ENCODE data around the gene ZCCHC7.
"Not testable (repeated sequence)": the region's sequence is repeated elsewhere in the genome, so short reads cannot be mapped to it uniquely, and the experiment has no call there.

The ZCCHC7 gene

DNA sequence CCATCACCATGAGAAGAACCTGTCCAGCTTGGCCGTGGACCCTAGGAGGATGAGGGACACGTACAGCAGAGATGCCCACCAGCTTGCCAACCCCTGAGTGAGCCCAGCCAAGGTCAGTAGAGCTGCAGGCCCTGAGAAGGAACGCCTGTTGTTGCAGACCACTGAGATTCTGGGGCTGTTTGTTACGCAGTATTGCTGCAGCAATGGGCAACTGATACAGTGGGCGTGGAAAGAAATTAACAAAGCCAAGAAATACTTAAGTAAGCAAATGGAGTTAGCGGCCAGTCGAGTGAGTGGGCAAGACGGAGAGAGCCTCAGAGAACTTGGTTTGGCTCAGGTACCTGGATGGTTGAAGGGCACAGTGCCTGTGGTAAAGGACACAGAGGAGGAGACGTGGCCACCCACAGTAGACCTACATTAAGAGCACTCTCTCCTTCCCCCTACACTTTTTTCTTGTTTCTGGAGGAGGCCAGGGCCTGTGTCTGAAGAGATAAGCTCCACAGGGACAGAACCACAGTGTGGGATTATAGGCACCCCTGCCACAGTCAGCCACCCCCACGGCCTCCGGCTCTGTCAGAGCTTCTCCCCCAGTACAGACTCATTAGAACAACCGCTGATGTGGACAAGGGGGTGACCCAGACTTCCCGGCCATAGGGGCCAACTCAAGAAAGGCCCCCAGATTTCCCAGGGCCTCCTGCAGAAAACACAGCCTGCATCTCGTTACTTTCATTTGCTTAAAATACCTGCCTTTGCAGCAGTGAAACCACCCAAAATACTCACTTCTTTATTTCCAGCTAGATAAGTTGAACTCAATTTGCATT lies 262.0 kb downstream of the ZCCHC7 start:
- DNase-seq: no peak

GRCh38 chr9:37382982-37383357 lies 262.6 kb downstream of the ZCCHC7 start:
- DNase-seq: no peak

DNA sequence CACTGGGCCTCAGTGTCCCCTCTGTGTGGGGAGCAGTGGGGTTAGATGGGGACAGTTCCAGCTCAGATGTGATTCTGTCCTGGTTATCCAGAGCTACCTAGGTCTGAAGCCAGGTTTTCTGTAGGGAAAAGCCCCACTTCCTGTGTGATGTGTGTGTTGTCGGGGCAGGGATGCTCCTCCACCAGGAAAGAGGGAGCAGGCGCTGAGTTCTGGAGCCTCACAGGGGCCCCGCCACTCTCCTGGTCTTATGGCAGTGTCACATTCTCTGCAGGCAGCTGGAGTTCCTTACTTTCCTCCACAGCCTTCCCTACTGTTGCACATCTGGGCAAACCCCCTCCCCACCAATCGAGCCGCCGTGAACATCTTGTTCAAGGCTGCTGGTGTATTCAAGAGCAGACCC lies 263.0 kb downstream of the ZCCHC7 start:
- no peak for DNase-seq

DNA sequence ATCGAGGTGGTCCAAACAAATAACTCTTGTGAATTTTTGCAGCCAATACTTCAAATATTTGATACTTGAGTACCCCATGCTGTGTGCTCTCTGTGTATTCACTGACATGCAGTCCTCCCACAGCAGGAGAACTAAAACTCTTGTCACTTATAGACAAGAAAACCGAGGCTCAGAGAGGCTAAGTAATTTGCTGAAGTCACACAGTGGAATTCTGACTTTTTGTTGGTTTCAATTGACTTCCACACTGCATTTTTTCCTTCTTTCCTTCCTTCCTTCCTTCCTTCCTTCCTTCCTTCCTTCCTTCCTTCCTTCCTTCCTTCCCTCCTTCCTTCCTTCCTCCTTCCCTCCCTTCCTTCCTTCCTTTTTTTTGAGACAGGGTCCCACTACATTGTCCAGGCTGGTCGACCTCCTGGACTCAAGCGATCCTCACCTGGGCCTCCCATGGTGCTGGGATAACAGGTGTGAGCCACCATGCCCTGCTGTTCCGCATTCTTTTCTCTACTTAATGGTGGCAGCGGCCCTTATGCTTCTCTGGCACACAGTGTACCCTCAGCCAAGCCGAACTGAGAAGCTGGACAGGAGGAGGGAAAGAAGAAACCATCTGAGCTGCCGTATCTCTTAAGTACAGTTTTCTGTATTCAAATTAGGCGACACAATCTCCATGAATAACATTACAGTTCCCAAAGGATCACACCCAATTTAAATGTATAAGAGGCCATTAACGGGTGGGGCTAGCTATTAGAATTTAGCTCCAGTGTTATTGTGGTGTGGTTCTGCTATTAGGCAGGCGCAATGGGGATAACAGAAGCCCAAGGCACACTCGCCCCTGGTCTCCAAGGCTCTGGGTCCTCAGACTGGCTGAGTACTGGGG lies 263.7 kb downstream of the ZCCHC7 start:
- DNase-seq: no peak

DNA sequence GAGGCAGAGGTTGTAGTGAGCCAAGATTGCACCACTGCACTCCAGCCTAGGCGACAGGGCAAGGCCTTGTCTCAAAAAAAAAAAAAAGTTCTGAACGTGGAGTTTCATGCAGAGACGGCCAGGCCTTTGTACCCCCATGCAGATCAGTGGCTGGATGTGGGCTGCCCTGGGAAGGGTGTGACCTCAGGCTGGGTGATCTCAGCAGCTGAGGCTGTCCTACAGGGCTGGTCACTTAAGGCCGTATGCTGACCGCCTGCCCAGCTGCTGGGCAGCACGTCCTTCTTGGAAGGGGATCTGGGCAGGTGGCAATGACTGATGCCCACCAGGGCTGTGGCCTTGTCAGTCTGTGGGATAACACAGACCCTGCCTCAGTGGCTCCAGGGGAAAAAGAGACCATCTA lies 264.9 kb downstream of the ZCCHC7 start:
- no peak for DNase-seq

GRCh38 chr9:37386988-37387387 lies 266.6 kb downstream of the ZCCHC7 start:
- DNase-seq: no peak

GRCh38 chr9:37390759-37391158 lies 270.4 kb downstream of the ZCCHC7 start:
- no peak for DNase-seq

DNA sequence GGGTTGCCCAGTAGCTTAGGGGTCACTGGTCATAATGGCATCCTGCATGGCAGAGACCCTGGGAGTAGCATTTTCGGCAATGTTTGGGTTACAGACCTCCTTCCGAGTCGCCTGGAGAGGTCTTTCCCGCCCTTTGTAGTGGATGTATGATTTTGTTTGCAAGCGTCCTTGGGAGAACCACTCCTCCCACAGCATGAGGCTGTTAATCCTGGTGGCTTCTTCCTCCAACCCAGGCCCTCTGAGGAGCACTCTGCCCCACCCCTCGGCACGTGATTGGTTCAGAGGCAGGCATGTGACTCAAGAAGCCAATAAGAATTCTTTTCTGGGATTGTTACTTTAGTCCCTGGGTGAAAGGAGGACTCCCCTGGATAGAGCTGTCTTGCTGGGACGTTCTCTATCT lies 271.9 kb downstream of the ZCCHC7 start:
- DNase-seq: no peak

GRCh38 chr9:37395229-37395628 lies 274.9 kb downstream of the ZCCHC7 start:
- DNase-seq: no peak

DNA sequence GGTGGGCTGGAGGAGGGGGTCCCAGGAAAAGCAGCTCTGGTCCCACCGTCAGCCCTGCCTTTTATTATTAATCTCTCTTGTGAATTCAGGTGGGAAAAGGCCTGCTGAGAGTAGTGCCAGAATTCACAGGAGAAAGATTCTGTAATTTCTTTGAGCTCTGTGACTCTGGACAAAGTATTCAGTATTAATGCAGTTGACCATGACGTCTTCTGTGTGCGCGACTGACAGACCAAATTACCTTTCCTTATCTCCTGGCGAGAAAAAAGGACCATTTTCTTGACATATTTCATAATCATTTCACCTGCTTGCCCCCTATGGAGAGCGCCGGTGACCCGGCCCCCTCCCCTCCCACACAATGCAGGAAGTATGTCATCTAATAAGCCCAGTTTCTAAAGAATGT lies 275.3 kb downstream of the ZCCHC7 start:
- DNase-seq: no peak

DNA sequence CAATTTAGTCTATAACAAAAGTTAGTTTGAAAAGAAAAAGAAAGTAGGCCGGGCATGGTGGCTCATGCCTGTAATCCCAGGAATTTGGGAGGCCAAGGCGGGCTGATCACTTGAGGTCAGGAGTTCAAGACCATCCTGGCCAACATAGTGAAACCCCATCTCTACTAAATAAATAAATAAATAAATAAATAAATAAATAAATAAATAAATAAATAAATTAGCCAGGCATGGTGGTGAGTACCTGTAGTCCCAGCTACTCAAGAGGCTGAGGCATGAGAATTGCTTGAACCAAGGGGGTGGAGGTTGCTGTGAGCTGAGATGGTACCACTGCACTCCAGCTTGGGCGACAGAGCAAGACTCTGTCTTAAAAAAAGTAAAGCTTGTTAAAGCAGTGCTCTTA lies 277.6 kb downstream of the ZCCHC7 start:
- not testable (repeated sequence) for DNase-seq

DNA sequence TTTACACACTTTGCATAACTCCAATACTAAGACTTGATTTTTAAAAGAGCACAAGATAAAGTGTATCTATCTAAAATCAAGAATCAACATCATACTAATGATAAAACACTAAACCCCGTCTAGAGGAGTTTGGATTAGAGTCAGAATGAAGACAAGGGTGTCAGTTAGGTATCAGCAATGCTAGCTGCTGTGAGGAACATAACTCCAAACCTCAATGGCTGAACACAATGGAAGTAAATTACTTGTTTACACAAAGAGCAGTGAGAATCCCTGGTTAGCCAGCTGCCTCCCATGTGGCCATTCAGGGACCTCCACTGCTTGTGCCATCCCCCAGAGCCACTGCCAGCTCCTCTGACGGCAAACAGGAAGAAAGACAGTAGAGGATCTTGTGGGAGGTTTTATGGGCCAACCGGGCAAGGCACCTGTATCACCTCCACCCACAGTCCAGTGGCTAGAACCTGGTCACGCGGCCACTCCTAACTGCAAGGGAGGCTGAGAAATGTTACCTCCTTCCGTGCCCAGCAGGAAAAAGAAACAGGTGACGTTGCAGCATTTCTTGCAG lies 278.2 kb downstream of the ZCCHC7 start:
- no peak for DNase-seq

GRCh38 chr9:37399336-37399735 lies 279.0 kb downstream of the ZCCHC7 start:
- no peak for DNase-seq

GRCh38 chr9:37404590-37404989 lies 284.2 kb downstream of the ZCCHC7 start:
- no peak for DNase-seq

DNA sequence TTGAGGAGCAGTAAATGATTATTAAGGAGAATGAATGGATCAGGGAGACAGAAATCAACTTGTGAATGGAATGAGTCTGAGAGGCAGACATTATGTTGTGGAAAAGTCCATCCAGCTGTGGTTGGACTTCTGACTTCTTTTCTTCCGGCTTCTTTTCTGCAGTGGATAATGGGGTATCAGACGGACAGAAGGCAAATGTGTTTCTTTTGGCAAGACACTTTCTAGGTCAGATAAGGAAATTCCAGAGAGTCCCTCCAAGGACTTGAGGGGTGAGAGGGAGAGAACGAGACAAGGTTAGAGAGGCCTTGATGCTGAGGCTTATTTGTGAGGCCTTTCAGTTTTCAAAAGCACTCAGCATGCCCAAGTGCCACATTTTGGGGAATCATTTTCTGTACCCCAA lies 285.0 kb downstream of the ZCCHC7 start:
- DNase-seq: no peak

GRCh38 chr9:37405764-37406380 lies 285.5 kb downstream of the ZCCHC7 start:
- no peak for DNase-seq

DNA sequence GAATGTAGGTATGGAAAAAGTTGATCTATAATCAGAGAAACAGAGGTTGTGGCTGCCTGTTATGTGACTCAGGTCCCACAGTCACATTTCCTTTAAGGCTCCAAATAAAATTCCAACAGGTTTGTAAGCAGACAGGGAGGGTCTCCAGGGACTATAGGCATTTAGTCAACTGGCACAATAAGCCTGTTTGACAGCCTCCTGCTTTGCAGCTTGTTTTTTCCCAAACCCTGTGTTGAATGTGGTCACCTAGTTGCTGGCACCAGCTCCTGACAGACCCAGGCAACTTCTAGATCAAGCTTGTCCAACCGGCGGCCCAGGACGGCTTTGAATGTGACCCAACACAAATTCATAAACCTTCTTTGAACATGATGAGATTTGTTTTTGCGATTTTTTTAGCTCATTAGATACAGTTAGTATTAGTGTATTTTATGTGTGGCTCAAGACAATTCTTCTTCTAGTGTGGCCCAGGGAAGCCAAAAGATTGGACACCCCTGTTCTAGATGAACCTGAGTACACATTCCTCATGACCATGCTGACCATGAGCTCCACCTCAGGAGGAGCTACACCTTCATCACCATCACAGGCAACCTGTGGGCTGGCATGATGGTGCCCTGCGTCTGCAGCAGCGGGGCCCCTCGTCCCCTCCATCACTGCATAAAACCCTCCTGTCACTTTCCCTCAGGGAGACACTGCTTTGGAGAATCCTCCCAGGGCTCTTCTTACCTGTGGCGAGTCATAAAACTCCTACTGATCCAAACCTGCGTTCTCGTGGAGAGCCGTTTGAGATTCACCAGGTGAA lies 286.4 kb downstream of the ZCCHC7 start:
- no peak for DNase-seq

DNA sequence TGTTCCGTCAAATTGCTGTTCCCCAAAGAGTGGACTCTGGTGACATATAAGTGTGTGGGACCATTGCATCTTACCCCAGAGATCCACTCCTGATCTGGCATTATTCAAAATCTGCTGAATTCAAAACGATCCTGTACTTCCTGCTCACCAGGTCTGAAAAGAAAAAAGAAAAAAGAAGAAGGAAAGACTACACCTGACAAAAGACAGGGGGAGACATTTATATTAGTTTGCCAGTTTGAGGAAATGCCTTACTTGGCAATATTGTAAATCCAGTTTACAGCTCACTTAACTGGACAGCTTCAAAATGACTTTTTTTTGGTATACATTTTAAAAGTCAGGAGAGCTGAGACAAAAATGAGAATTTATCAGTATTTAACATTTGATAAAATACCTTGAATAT lies 287.1 kb downstream of the ZCCHC7 start:
- no peak for DNase-seq
